IMR-90 (cell line): ENCODE measurements around the gene TTLL4. TPM values are rescaled to one million over a fixed set of nuclear protein-coding genes. Genes with fewer than 3 reads are reported as not detected.
A peak's percentile ranks its signal among the peaks of the same experiment; 100 is the strongest.

ENCODE experiments used
- ATAC-seq: fragments of 200-7000 bp; cut with Tn5 transposase; 2 replicates; pipeline ENCODE4 v1.9.1; 2020; ENCODE audit warnings: low read depth, mild to moderate bottlenecking, moderate library complexity
- BruUV-seq: library from RNA; stranded (reverse); fragments of 400-500 nt; replicated peaks from 2 replicates; lab custom pipeline; 2021; lab: Mats Ljungman, UMichigan
- CTCF ChIA-PET: fragments of 300-600 bp; formaldehyde crosslinking; extraction: SDS; loops from one replicate; lab custom pipeline; 2021; ENCODE audit warnings: antibody characterized with exemption; lab: Yijun Ruan, JAX
- POLR2A ChIA-PET: fragments of 300-600 bp; sonication (Branson Sonifier 250); formaldehyde crosslinking; loops from one replicate; lab custom pipeline; 2022; ENCODE audit warnings: antibody characterized with exemption; ENCODE audit not compliant: unreplicated experiment; lab: Charles Lee
- DNase-seq: peaks from one replicate; pipeline ENCODE4 v3.0.0; 2013
- H2AFZ ChIP-seq: replicated peaks from 2 replicates; pipeline ENCODE3; 2013; ENCODE audit warnings: low read length, mild to moderate bottlenecking; ENCODE audit not compliant: poor library complexity
- H2AK5ac ChIP-seq: 2 replicates; pipeline ENCODE4 v1.6.1; 2013; ENCODE audit warnings: low read depth, low read length, inconsistent platforms
- H2AK9ac ChIP-seq: replicated peaks from 2 replicates; pipeline ENCODE3; 2013; ENCODE audit warnings: mild to moderate bottlenecking, low read depth, low read length, moderate library complexity; ENCODE audit not compliant: poor library complexity
- H2BK120ac ChIP-seq: 2 replicates; pipeline ENCODE4 v1.6.1; 2013; ENCODE audit warnings: low read depth, low read length, inconsistent platforms
- H2BK15ac ChIP-seq: 3 replicates; pipeline ENCODE4 v1.6.1; 2013; ENCODE audit warnings: low read depth, low read length, inconsistent platforms
- H2BK20ac ChIP-seq: 2 replicates; pipeline ENCODE4 v1.6.1; 2013; ENCODE audit warnings: low read depth, mild to moderate bottlenecking, inconsistent platforms, low read length, moderate library complexity
- H2BK5ac ChIP-seq: 2 replicates; pipeline ENCODE4 v1.6.1; 2013; ENCODE audit warnings: mild to moderate bottlenecking, low read depth, low read length, inconsistent platforms; ENCODE audit not compliant: poor library complexity, severe bottlenecking
- H3K14ac ChIP-seq: replicated peaks from 2 replicates; pipeline ENCODE4 v1.6.1; 2013; ENCODE audit warnings: low read depth, low read length, inconsistent platforms
- H3K18ac ChIP-seq: 2 replicates; pipeline ENCODE4 v1.6.1; 2013; ENCODE audit warnings: low read depth, low read length, control low read depth
- H3K23ac ChIP-seq: 2 replicates; pipeline ENCODE4 v1.6.1; 2013; ENCODE audit warnings: low read depth, low read length, inconsistent platforms
- H3K27ac ChIP-seq: 2 replicates; pipeline ENCODE4 v1.5.1; 2013; ENCODE audit warnings: mild to moderate bottlenecking, control low read depth, low read length; ENCODE audit not compliant: insufficient read depth
- H3K27me3 ChIP-seq: 2 replicates; pipeline ENCODE4 v1.6.1; 2013; ENCODE audit warnings: low read length; ENCODE audit not compliant: control insufficient read depth, insufficient read depth
- H3K36me3 ChIP-seq: 2 replicates; pipeline ENCODE4 v1.6.1; 2013; ENCODE audit warnings: low read length, mixed read lengths; ENCODE audit not compliant: control insufficient read depth, insufficient read depth
- H3K4ac ChIP-seq: 2 replicates; pipeline ENCODE4 v1.6.1; 2013; ENCODE audit warnings: low read depth, low read length, inconsistent platforms
- H3K4me1 ChIP-seq: 2 replicates; pipeline ENCODE4 v1.6.1; 2013; ENCODE audit warnings: low read length, mixed read lengths; ENCODE audit not compliant: control insufficient read depth, insufficient read depth
- H3K4me2 ChIP-seq: 2 replicates; pipeline ENCODE4 v1.6.1; 2013; ENCODE audit warnings: low read depth, mild to moderate bottlenecking, control low read depth, low read length, moderate library complexity
- H3K4me3 ChIP-seq: 2 replicates; pipeline ENCODE4 v1.5.1; 2013; ENCODE audit warnings: low read depth, mild to moderate bottlenecking, control low read depth, low read length, moderate library complexity; ENCODE audit not compliant: insufficient read depth
- H3K56ac ChIP-seq: 2 replicates; pipeline ENCODE4 v1.6.1; 2013; ENCODE audit warnings: low read length, inconsistent platforms; ENCODE audit not compliant: insufficient read depth; ENCODE audit errors: extremely low read depth
- H3K79me1 ChIP-seq, 2 experiments: 2 replicates each; pipeline ENCODE4 v1.6.1; 2013; ENCODE audit warnings: low read length in 2 of 2, inconsistent platforms in 1 of 2, low read depth in 1 of 2
- H3K9ac ChIP-seq: 2 replicates; pipeline ENCODE4 v1.6.1; 2013; ENCODE audit warnings: low read depth, low read length, control low read depth
- H3K9me1 ChIP-seq: 2 replicates; pipeline ENCODE4 v1.6.1; 2013; ENCODE audit warnings: low read length, inconsistent platforms; ENCODE audit not compliant: insufficient read depth
- H3K9me3 ChIP-seq: 2 replicates; pipeline ENCODE4 v1.6.1; 2013; ENCODE audit warnings: low read length; ENCODE audit not compliant: control insufficient read depth, insufficient read depth
- H4K20me1 ChIP-seq: 2 replicates; pipeline ENCODE4 v1.6.1; 2013; ENCODE audit warnings: low read length, inconsistent platforms; ENCODE audit not compliant: insufficient read depth
- H4K5ac ChIP-seq: 2 replicates; pipeline ENCODE4 v1.6.1; 2013; ENCODE audit warnings: mild to moderate bottlenecking, low read depth, low read length, control low read depth
- H4K8ac ChIP-seq, 2 experiments: 2 replicates each; pipeline ENCODE4 v1.6.1; 2013; ENCODE audit warnings: low read depth in 2 of 2, low read length in 2 of 2, control low read depth in 1 of 2, inconsistent platforms in 1 of 2
- H4K91ac ChIP-seq: 2 replicates; pipeline ENCODE4 v1.6.1; 2013; ENCODE audit warnings: low read depth, low read length, inconsistent platforms; ENCODE audit not compliant: insufficient read depth
- BHLHE40 ChIP-seq: fragments of 150-350 bp; IDR thresholded peaks from 2 replicates; pipeline ENCODE4 v1.6.1; 2016; ENCODE audit warnings: mild to moderate bottlenecking, low read depth, low read length
- CEBPB ChIP-seq: IDR thresholded peaks from 2 replicates; pipeline ENCODE4 v1.6.1; 2012; ENCODE audit warnings: low read depth, low read length, improper control_type of control experiment
- FOS ChIP-seq: fragments of 150-350 bp; IDR thresholded peaks from 2 replicates; pipeline ENCODE4 v1.6.1; 2016; ENCODE audit warnings: low read depth, low read length
- MAFK ChIP-seq: IDR thresholded peaks from 2 replicates; pipeline ENCODE4 v1.6.1; 2012; ENCODE audit warnings: low read depth, low read length, improper control_type of control experiment
- MAZ ChIP-seq: IDR thresholded peaks from 2 replicates; pipeline ENCODE4 v1.6.1; 2012; ENCODE audit warnings: low read depth, mild to moderate bottlenecking, low read length, improper control_type of control experiment, moderate library complexity, borderline replicate concordance
- MXI1 ChIP-seq: IDR thresholded peaks from 2 replicates; pipeline ENCODE4 v1.6.1; 2012; ENCODE audit warnings: low read depth, mild to moderate bottlenecking, low read length, moderate library complexity, borderline replicate concordance
- NFE2L2 ChIP-seq: fragments of 150-350 bp; IDR thresholded peaks from 2 replicates; pipeline ENCODE4 v1.6.1; 2016; ENCODE audit warnings: low read depth, mild to moderate bottlenecking, low read length
- POLR2A ChIP-seq: IDR thresholded peaks from 2 replicates; pipeline ENCODE4 v1.6.1; 2012; ENCODE audit warnings: mild to moderate bottlenecking, low read depth, low read length
- RAD21 ChIP-seq: IDR thresholded peaks from 2 replicates; pipeline ENCODE4 v1.6.1; 2012; ENCODE audit warnings: low read length, improper control_type of control experiment
- RCOR1 ChIP-seq: IDR thresholded peaks from 2 replicates; pipeline ENCODE4 v1.6.1; 2012; ENCODE audit warnings: mild to moderate bottlenecking, low read length, improper control_type of control experiment; ENCODE audit not compliant: insufficient replicate concordance
- WGBS, 2 experiments: methylation state at CpG; one replicate each; pipeline versions ENCODE4 v1.1.5 to v1.1.7; 2013; ENCODE audit warnings: missing lambda C conversion rate in 2 of 2; ENCODE audit not compliant: insufficient read length in 1 of 2; ENCODE audit errors: extremely low coverage in 2 of 2; 5-methylcytosine and 5-hydroxymethylcytosine counted together
- dilution Hi-C: fragments of 300-500 bp; cut with HindIII; formaldehyde crosslinking; loops from one replicate; pipeline ENCODE4 v1.14.3; 2018; ENCODE audit warnings: low sequenced_read_pairs; ENCODE audit not compliant: unreplicated experiment
- in situ Hi-C: fragments of 300-500 bp; cut with MboI; formaldehyde crosslinking; loops from 3 replicates; pipeline ENCODE4 v1.14.3; 2019; ENCODE audit warnings: low sequenced_read_pairs, inconsistent platforms, mixed read lengths
- intact Hi-C: fragments of 100-400 bp; cut with micrococcal nuclease; formaldehyde crosslinking; loops from 2 replicates; pipeline ENCODE4 v1.10.0; 2022
- polyA plus RNA-seq, 3 experiments: library from polyadenylated mRNA; depleted of rRNA; stranded (reverse); fragments of >200 nt; gene quantifications; 2 replicates each; pipeline ENCODE4 v1.2.3, GENCODE V29; 2012; ENCODE audit warnings: low replicate concordance in 1 of 3
- total RNA-seq: library from RNA; depleted of rRNA; stranded (reverse); fragments of >200 nt; gene quantifications from 2 replicates; pipeline ENCODE4 v1.2.3, GENCODE V29; 2012
- TF ChIP-seq, protein P1 (sequence below): fragments of 150-350 bp; IDR thresholded peaks from 2 replicates; pipeline ENCODE4 v1.6.1; 2016; ENCODE audit warnings: low read depth, mild to moderate bottlenecking, low read length, moderate library complexity, borderline replicate concordance

Gene TTLL4
- total and polyA plus RNA-seq, 2 of the 4 experiments (the other 2 are of a cell fraction), result 9.0 to 22.9 TPM

DNA sequence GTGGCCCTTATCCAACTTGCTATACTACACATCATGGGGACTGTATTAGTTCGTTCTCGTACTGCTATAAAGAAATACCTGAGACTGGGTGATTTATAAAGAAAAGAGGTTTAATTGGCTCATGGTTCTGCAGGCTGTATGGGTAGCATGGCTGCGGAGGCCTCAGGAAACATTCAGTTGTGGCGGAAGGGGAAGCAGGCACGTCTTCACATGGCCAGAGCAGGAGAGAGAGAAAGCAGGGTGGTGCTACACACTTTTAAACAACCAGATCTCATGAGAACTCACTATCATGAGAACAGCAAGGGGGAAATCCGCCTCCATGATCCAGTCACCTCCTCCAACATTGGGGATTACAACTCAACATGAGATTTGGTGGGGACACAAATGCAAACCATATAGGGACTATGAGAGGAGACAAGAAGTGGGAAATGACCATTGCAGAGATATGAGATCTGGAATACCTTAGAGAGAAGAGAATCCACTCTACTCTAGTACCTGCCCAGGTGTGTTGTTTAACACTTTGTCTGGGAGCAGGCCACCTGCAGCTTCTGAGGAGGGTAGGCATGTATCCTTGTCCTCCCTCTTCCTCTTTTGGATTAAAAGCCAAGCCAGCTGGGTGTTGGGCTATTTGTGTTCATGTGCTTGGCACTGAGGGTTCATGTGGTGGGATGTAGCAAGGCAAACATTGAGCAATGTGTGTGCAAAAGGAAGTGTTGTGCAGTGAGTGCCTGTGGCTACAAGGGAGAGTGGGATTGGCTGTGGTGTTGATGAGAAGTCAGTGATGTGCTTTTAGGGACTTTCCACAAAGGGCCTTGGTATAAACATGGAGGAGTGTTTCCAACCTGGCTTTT lies 22.8 kb downstream of the TTLL4 start:
- H4K20me1 ChIP-seq, result peaks cover 3% of the 10 kb centered on the region; the same call in 1 of the 2 replicates
- no CpG with 5 or more reads among the region's 6 CpGs for WGBS, 2 experiments
- peak overlapping the region; percentile 97 for H3K23ac ChIP-seq
- intact Hi-C loops, result loop anchor here (5.0 kb wide), 1 partner anchor 74 kb away; no protein-coding TSS in a partner anchor
- H3K27ac ChIP-seq, result peak overlapping the region; percentile 99; the same call in 1 of the 2 replicates
- peak; percentile 93 for DNase-seq
- peak overlapping the region; percentile 90 for H2BK5ac ChIP-seq
- no peak for TF ChIP-seq RAD21
- no peak for TF ChIP-seq RCOR1
- TF ChIP-seq POLR2A, result no peak
- TF ChIP-seq MAZ, result no peak
- TF ChIP-seq NFE2L2, result no peak
- peak; percentile 98 for TF ChIP-seq CEBPB
- TF ChIP-seq BHLHE40, result peak; percentile 58
- no peak for TF ChIP-seq FOS
- TF ChIP-seq MXI1, result no peak
- no peak for TF ChIP-seq MAFK
- TF ChIP-seq, protein P1, sequence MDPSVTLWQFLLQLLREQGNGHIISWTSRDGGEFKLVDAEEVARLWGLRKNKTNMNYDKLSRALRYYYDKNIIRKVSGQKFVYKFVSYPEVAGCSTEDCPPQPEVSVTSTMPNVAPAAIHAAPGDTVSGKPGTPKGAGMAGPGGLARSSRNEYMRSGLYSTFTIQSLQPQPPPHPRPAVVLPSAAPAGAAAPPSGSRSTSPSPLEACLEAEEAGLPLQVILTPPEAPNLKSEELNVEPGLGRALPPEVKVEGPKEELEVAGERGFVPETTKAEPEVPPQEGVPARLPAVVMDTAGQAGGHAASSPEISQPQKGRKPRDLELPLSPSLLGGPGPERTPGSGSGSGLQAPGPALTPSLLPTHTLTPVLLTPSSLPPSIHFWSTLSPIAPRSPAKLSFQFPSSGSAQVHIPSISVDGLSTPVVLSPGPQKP, result no peak
- H4K91ac ChIP-seq, result peak overlapping the region; percentile 76
- H3K4me2 ChIP-seq, result peak overlapping the region; percentile 51; the same call in 1 of the 2 replicates
- H3K9me1 ChIP-seq, result peaks cover 21% of the 10 kb centered on the region
- peaks cover 11% of the 10 kb centered on the region for H3K36me3 ChIP-seq
- peak overlapping the region; percentile 88 for H3K4ac ChIP-seq
- no peaks in the 10 kb centered on the region for H3K27me3 ChIP-seq
- H3K4me3 ChIP-seq, result no peak overlapping the region
- CTCF ChIA-PET, result interaction anchor here (0.6 to 0.7 kb wide), 2 partner anchors 21 to 22 kb away, joined by 3 read pairs; no protein-coding TSS in a partner anchor
- H3K14ac ChIP-seq, result peak overlapping the region; percentile 90
- H2BK120ac ChIP-seq, result peak overlapping the region; percentile 75
- H4K8ac ChIP-seq, result peak overlapping the region; percentile 82 to 88; a peak in 3 of 4 replicates
- peak overlapping the region; percentile 94 for H2AK5ac ChIP-seq
- no peak for ATAC-seq
- peak overlapping the region; percentile 96 for H2BK20ac ChIP-seq
- no peak overlapping the region for H2AFZ ChIP-seq
- no peaks in the 10 kb centered on the region for H3K9me3 ChIP-seq
- in situ Hi-C loops, result no loop called here
- H3K79me1 ChIP-seq, result peaks cover 32 to 76% of the 10 kb centered on the region in 2 experiments
- dilution Hi-C loops, result no loop called here
- POLR2A ChIA-PET, result interaction anchor here (0.6 kb wide), 1 partner anchor 734 kb away, joined by 3 read pairs; no protein-coding TSS in a partner anchor
- peak overlapping the region; percentile 43 for H4K5ac ChIP-seq
- H3K9ac ChIP-seq, result no peak overlapping the region
- H3K56ac ChIP-seq, result peak overlapping the region; percentile 29; the same call in 1 of the 2 replicates
- H3K18ac ChIP-seq, result peak overlapping the region; percentile 99; the same call in 1 of the 2 replicates
- H3K4me1 ChIP-seq, result peaks cover 20% of the 10 kb centered on the region
- no TSS peak for BruUV-seq
- peak overlapping the region; percentile 92 for H2AK9ac ChIP-seq
- H2BK15ac ChIP-seq, result peak overlapping the region; percentile 42; the same call in 2 of the 3 replicates
